ENCODE measurements around the gene ZBTB12.

Gene ZBTB12

DNA sequence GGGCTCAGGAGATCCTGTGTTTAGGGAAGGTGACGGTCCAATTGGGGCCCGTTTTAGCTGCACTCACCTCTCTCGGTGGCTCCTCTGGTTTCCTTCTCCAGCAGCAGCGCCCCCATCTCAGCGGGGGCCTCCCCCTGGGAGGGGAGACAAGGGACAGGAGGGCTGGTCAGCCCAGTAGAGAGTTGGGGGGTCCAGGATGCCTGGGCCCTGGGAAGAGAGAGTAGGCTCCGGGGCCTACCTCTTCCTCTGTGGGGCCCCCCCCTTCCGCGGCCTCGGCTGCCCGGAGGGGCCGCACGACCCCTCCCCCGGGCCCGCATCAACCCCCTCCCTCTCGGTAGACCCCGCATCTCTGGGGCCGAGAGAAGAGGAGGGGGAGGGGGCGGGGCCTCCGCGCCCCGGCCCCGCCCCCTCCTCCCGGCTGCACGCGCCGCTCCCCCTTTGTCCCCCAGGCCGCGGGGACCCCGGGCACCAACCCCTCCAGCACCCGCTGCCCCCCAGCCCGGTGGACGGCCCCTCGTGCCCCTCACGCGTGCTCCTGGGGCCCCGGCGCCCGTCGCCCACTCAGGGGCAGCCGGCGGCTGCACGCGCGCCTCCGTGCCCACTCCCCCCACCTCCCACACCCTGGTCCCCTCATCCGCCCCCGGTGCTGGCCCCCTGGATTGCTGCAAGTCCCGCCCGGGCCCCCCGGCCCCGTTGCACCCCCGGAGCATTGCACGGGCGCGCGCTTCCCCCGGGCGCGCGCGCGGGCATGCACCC is 4.9 kb downstream of the ZBTB12 start:
- DNase-seq (ENCODE audit: low read depth): no peak

DNA sequence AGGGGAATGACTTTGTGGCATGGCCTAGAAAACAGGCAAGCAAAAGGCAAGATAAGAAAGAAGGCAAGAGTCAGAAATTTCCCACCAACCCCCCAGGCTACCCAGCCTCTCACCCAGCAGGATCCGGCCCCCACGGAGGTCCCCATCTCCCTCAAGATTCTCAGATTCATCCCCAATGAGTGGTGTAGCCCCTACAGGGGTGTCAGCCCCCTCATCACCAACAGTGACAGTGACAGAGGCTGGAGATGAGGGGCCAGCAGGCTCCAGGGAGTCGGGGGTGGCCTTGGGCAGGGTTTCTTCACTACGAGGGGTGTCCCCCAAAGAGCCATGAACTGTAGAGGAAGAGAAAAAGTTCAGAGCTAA is 5.4 kb downstream of the ZBTB12 start:
- DNase-seq (ENCODE audit: low read depth): no peak

DNA sequence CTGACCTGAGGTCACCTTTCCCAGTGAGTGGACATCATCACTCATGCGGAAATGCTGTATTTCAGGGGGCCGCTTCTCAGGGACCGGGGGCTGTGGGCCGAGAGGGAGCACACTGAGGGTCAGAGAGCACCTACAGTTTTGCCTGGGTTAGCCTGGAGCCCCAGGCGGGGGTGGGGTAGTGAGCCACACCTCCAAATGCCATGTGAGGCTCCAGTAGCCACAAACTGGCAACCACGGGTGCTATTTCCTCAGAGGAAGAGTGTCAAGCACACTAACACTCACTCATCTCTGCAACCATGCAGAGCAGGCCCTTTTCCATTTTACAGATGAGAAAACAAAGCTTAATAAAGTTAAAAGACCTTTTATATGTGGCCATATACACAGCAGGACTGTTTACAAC is 9.1 kb downstream of the ZBTB12 start:
- DNase-seq (ENCODE audit: low read depth): no peak

DNA sequence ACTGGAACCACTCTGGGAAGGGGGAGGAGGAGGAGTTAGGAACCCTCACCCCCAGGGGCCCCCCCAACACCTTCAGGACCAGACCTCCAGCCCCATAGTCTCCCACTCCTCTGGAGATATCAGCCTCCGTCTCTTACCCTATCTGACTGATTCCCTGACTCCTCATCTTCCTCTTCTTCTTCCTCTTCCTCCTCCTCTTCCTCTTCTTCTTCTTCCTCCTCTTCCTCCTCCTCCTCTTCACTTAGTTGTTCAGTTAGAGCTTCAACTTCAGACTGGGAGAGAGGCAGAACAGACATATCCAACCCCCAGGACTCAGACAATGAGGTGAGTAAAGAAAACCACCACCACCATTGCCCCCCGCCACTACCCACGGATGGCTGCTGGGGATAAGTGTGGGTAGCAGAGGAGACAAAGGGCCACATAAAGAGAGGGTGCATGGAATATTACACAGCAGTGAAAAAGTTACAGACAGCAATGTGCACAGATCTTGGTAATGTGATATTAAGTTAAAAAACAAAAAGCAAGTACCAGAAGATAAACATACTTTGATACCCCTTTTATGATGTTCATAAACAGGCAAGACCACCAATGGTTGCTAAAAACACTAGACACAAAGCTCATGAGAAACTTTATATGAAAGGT is 12.4 kb downstream of the ZBTB12 start:
- no peak for DNase-seq (ENCODE audit: low read depth)

DNA sequence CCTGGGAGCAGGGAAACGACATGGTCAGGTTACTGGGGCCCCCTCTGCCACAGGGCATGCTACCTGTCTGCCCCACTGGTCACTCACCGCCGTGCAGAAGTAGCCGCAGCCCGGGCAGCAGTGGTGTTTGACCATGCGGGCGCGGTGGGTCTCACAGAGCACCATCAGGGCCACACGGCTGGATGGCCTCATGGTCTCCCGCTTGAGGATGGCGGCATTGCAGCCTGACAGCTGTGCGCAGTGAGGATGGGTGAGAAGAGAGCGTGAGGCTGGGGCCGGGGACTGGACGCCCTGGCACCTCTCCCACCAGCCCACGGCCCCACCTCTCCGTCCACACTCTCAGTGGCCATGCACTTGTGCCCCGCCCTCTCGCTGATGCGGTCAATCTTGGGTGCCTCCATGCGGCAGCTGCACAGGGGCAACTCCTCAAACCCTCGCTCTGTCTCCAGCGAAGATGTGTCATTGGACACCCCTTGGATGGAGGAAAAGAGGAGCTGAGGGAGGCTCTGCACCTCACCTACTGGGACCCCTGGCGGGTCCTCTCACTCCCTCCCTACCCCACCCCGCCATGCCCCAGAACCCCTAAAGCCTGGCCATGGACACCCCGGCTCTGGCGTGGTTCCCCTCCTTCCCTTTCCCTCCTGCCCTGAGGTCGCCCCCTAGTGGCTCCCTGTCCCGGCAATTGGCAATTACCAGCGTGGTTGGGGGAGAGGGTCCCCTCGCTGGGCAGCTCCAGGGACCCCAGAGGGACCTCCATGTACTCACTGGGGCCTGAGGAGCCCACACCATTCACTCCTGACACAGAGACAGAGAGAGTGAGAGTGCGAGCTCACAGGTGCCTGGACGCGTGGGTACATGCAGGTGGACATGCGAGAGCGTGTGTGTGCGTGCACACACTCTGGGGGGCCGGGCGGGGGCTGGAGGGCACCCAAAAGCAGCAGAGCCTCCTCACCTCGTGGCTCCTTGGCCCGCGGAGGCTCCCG is 13.3 kb downstream of the ZBTB12 start:
- peak; percentile 60 for DNase-seq (ENCODE audit: low read depth)

DNA sequence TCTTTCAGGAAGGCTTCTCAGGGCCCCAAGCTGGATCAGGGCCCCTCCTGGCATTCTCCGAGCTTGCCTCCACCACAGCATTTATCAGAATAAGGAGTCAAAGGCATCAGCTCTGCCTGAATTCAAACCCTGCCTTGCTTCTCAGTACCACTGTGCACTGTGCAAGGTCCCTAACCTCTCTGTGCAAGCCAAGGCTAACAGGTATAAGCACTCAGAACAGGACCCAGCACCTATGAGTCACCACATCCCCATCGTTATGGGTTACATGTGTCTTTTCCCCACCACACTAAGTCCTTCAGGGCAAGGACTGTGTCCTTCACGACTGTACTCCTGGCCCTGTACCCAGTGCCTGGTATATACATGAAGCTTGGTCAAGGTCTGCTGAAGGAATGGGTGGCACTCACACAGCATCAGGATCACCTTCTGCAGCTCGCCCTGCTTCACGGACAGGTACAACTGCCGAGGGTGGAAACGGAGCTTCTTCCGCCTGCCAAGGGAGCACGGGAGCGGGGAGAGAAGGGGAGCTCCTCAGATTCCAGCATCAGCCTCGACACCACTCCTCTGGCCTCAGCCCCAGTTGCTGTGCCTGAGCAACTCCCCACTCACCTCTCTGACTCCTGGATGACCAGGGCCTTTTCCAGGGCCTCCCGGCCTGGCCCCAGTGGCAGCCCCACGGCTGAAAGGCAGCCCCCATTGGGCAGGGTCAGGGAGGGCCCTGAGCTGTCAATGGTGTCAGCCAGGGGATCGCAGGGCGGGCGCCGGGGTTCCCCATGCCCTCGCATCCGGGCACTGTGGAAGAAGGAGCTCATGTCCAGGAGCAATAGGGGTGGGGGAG is 14.5 kb downstream of the ZBTB12 start:
- no peak for DNase-seq (ENCODE audit: low read depth)

DNA sequence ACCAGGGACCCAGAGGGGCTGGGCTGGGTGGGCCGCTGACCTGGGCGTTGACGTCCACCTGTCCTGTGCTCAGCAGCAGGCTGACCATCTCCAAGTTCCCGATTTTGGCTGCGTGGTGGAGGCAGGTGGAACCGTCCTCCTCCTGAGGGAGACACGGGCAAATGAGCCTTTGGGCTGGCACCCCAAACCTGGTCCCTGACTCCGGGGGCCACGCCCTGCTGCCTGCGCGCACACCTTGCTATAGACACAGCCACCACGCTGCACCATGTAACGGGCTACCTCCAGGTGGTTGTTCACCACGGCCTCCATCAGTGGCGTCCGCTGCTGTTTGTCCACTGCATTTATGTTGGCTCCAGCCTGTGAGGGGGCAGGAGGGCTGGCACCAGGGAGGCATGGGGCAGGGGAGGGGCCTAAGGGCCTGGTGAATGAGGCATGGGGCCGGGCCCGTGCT is 15.3 kb downstream of the ZBTB12 start:
- DNase-seq (ENCODE audit: low read depth): no peak

DNA sequence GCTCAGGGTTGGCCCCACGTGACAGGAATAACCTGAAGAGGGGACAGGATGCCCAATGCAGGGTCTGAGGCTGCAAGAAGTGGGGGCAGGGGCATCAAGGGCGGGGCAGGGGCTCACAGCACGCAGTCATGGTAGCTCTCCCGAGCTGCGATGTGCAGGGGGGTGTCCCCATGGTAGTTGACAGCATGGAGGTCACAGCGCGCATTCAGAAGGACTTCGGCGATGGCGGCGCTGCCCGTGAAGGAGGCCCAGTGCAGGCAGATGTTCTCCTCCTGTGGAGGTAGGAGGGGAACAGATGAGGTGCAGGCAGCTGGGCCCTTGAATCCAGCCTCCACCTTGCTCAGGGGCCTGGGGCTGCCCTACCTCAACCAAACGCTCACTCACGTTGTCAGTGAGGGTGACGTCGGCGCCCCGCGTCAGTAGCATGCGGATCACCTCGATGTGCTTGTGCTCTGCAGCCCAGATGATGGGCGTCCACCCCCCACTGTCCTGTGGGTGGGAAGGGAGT is 17.3 kb downstream of the ZBTB12 start:
- DNase-seq (ENCODE audit: low read depth): no peak

DNA sequence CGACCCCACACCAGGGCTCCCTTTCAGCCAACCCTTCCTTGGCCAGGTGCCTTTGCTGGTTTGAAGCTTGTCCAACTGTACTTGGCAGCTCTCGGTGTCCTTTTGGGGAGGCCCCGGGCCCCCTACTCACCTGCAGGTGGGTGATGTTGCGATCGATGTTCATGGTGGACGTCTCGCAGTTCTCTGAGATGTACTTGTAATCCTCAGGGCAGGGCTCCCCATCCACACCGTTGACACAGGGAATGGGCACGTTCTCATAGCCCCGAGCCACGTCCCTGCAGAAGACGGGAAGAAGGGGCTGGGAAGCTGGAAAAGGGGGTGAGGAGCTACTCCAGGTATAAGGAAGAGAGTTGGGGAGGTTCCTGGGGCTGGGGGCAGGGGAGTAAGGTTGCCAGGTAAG is 18.2 kb downstream of the ZBTB12 start:
- DNase-seq (ENCODE audit: low read depth): no peak

DNA sequence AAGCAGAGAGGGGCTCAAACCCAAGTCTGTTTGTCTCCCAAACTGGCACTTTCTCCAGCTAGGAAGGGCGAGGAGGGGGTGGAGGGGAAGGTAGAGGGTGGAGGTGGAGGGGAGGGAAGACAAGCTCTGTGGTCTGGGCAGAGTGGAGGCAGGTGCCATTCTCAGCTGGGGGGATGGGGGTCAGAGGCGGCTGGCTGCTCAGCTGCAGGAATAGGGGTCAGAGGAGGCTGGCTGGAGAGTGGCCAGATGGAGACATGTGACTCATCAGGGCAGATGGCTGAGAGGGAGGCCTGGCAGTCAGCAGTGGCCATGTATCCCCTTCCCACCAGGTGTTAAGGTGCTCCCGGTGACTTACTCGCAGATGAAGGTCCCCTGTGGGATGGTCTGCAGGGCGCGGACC is 19.5 kb downstream of the ZBTB12 start:
- no peak for DNase-seq (ENCODE audit: low read depth)

DNA sequence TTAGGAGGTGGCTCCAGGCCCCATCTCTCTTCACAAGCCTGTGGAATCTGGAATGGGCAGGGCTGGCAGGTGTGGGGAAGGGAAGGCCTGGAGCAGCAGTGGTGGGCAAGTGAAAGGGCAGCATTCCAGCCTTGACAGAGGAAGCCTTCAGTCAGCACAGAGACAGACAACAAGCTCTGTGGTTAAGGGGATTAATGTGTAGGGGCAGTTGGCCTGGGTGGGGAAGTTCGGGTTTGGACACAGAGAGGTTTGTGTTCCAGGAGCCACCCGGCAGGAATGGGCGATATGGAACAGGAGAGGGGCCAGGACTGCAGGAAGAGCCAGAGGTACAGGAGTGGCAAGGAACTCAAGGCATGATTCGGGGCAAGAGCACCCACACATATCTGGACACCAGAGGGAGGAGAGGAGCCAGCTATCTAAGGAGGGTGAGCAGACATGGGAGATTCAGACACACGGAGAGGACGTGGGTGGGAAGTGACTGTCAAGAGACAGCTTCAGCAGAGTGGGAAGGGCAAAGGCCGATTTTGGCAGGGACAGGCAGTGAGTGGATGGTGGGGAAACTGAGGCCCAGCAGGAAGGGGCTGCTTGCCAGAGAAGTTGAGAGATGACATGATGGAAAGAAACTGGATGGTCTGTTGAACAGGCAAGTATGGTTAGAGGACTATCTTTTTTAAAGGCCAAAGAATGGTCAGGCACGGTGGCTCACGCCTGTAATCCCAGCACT is 20.6 kb downstream of the ZBTB12 start:
- no peak for DNase-seq (ENCODE audit: low read depth)

DNA sequence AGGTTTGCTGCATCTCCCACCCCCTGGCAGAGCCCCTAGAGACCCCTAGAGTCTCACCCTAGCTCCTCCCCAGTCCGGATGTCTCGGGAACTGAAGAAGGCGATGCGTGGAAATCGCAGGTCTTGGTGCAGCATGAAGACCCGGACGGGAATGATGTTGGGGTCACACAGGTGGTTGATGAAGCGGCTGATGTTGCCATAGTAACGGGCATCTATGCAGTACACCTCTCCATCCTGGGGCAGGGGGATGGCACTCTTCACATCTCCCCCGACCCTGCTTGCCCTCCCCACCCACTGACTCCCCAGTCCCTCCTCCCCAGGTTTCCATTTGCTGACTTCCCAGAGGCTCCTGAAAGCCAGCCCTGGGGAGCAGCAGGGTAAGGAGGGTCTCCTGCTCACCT is 21.3 kb downstream of the ZBTB12 start:
- no peak for DNase-seq (ENCODE audit: low read depth)

DNA sequence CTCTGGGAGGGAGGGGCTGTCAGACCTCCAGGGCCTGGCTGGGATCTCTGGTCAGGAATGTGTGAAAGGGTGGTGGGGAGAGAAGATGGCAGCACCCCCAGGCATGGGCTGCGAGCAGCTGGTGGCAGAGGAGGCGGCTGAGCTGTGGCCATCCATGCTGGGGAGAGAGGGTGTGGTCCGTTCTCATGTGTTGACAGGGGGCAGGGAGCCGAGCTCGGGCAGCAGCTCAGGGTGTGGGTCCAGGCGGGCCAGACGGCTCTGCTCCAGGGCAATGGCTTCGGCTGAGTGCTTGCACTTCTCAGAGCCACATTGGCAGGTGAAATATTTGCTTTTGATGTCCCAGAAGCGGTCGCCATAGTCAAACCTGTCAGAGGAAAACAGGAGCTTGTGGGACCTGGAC is 22.0 kb downstream of the ZBTB12 start:
- no peak for DNase-seq (ENCODE audit: low read depth)

DNA sequence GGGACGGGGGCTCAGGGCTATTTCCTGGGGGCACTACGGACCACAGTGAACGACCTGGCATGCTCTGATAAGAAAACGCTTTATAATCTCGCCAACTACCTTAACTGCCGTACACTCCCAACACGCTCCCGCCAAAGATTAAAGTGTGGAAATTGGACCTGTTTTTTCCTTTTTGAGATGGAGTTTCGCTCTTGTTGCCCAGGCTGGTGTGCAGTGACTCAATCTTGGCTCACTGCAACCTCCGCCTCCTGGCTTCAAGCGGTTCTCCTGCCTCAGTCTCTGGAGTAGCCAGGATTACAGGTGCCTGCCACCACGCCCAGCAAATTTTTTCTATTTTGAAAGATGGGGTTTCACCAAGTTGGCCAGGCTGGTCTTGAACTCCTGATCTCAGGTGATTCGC is 22.7 kb downstream of the ZBTB12 start:
- DNase-seq (ENCODE audit: low read depth): no peak

DNA sequence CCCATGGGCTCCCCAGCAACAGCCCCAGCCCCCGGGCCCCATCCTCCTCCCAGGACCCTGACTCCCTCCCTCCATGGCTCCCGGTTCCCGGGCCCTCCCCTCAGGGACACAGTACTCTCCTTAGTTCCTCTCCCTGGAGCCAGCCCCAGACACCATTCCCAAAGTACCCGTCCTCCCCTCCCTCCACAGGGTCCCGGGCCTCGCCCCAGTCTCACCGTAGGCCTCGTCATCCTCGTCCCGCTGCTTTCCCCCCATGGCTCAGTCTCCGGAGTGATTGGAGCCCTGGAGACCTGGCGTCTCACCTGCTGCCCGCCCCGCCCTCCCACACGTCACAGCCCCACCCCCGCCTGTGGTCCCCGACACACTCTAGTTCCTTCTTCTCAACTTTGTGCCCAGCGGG is 23.2 kb downstream of the ZBTB12 start, which contains the start of gene SLC44A4:
TSS of gene SLC44A4 (minus strand) at position 272 of the 400 bp plus-strand sequence. CDS start at position 255, 17 bp downstream.
- DNase-seq (ENCODE audit: low read depth): no peak

DNA sequence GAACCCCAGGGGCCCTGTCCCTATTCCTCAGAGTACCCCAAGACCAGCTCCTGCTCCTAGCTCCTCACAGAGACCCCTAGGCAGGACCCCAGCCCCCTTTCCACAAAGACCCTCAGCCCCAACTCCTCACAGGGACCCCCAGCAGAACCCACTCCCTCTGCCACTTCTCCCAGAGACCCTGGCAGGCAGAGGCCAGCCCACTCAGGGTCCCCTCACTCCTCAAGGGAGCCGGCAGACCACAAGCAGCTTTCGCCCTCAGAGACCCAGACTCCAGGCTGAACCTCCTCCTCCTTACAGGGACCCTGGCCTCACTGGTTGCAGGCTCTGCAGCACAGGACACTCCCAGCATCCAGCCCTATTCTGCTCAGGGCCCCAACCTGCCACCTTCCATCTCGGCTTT is 23.7 kb downstream of the ZBTB12 start:
- DNase-seq (ENCODE audit: low read depth): no peak

DNA sequence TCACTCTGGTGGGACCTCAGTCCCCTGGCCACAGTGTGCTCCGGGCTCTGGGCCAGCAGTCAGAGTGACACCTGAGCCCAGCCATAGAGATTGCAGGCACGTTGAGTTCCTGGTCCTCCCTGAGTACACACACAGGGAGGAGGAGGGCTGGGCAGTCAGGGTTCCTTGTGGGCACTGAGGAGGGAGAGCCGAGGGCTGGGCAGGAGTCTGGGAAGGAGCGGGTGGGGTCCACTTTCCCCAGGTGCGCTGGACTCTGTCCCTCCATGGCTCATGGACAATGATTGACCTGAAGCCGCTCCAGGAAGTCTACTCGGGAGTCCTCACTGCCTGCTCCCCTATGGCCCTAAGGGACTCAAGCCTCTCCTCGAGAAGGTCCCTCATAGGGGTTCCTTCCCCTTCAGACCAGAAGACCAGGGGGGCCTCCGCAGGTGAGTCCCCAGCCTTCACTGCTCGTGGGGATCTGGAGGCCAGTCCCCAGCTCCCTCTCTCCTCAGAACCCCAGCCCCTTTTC is 24.2 kb downstream of the ZBTB12 start:
- DNase-seq (ENCODE audit: low read depth): no peak

DNA sequence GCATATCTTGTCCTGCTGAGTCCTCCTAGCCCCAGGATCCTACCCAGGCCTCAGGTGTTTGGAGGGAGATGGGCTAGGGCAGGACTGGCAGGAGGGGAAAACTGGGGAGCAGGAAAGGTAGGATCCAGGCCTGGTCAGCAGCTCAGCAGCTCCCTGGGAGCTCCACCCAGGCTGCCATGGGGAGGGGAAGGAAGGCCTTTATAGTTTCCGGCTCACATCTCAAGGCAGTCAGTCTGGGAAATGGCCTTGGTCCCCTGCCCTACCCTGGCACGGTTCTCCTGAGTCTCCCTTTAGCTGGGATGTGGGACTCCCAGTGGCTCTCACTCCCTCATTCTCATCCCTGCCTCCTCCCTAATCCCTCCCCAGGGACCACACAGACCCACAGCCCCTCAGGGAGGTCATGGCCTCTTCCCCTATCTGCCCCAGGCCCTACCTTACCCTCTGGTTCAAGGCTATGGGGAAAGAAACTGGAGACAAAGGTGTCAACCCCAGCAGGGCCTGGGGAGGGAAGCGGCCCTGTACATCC is 24.7 kb downstream of the ZBTB12 start:
- DNase-seq (ENCODE audit: low read depth): no peak

DNA sequence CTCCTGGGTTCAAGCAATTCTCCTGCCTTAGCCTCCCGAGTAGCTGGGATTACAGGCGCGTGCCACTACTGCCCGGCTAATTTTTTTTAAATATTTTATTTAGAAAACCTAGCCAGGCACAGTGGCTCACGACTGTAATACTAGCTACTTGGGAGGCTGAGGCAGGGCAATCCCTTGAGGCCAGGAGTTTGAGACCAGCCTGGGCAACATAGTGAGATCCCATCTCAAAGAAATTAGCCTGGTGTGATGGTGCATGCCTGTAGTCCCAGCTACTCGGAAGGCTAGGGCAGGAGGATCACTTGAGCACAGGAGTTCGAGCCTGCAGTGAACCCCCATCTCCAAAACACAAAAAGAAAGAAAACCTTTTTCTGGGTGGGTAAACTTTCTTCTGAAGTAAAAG is 25.5 kb downstream of the ZBTB12 start:
- DNase-seq (ENCODE audit: low read depth): no peak

DNA sequence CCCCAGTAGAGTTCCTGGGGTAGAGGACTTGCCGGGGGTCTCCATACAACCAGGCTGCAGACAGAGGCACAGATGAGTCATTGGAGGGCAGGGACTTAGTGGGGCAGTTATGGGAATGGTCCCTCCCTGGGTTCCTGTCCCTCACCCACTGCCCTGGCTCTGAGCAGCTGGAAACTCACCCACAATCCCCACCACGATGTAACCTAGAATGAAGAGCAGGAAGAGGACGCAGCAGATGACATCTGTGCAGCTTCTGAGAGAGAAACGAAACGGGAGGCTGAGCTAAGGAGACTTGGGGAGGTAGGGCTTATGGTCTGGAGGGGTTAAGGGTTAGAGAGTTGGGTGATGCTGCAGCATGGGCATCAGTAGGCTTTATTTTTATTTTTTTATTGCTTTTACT is 26.0 kb downstream of the ZBTB12 start:
- DNase-seq (ENCODE audit: low read depth): no peak

Measured in activated T-cell treated with anti-CD3 and anti-CD28 coated beads for 1 hour (primary cell).